Astrocyte of the hippocampus (primary cell): ENCODE data around the gene RPS15A.
"Not testable (repeated sequence)": the region's sequence is repeated elsewhere in the genome, so short reads cannot be mapped to it uniquely, and the experiment has no call there.

ENCODE experiments used
- DNase-seq: peaks from one replicate; pipeline ENCODE4 v3.0.0; 2011; ENCODE audit warnings: low read depth, low spot score

Gene RPS15A

GRCh38 chr16:18756639-18757038, 33.5 kb downstream of the RPS15A start:
- DNase-seq, result not testable (repeated sequence)

- not testable (repeated sequence) for DNase-seq
Measured at GRCh38 chr16:18742870-18743269, 47.3 kb downstream of the RPS15A start.

GRCh38 chr16:18740027-18740426, 50.1 kb downstream of the RPS15A start:
- not testable (repeated sequence) for DNase-seq

GRCh38 chr16:18738768-18739167, 51.4 kb downstream of the RPS15A start:
- DNase-seq, result not testable (repeated sequence)

- not testable (repeated sequence) for DNase-seq
Measured at GRCh38 chr16:18734279-18734678, 55.9 kb downstream of the RPS15A start.
